Hematopoietic multipotent progenitor cell treated with erythropoietin and hydrocortisone succinate and interleukin-3 and kit ligand, for 17 days (in vitro differentiated cells): Measurements from ENCODE around the gene MYO1B.

Source experiments
- DNase-seq: peaks from one replicate; pipeline ENCODE4 v3.0.0-alpha.2; 2015; ENCODE audit warnings: low spot score

Gene MYO1B

DNA sequence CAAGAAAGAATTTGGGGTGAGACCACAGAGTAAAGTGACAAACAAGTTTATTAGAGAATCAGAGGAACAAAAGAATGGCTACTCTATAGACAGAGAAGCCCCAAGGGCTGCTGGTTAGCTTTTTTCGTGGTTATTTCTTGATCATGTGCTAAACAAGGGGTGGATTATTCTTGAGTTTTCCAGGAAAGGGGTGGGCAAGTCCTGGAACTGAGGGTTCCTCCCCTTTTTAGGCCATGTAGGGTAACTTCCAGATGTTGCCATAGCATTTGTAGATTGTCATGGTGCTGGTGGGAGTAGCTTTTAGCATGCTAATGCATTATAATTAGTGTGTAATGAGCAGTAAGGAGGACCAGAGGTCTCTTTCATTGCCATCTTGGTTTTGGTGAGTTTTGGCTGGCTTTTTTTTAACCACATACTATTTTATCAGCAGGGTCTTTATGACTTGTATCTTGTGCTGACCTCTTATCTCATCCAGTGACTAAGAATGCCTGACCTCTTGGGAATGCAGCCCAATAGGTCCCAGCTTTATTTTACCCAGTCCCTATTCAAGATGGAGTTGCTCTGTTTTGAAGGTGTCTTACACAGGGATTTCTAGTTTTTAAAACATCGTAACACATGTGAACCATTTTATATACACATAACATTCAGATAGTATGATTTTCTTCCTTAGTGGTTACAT lies 77.8 kb downstream of the MYO1B start:
- no peak for DNase-seq

GRCh38 chr2:191325651-191326365 lies 80.6 kb downstream of the MYO1B start:
- DNase-seq: no peak

DNA sequence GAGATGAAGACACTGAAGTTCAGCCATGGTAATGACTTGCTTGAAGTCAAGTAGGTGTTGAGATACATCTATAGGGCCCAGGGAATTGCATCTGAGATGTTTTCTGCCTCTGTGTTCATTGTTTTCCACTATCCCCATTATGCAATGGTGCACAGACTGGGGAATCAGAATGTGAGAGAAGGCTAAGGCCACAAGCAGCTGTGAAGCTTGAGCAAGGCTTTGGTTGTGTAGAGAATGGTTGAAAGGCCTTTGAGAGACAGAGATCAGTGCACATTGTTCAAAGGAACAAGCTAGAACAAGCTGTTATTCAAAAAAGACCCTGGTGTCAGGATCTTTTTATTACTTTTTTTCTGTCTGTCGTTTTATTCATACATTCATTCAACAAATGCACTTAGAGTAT lies 82.3 kb downstream of the MYO1B start:
- no peak for DNase-seq

GRCh38 chr2:191328150-191328809 lies 83.1 kb downstream of the MYO1B start:
- DNase-seq: no peak

GRCh38 chr2:191329841-191330240 lies 84.6 kb downstream of the MYO1B start:
- DNase-seq: no peak

DNA sequence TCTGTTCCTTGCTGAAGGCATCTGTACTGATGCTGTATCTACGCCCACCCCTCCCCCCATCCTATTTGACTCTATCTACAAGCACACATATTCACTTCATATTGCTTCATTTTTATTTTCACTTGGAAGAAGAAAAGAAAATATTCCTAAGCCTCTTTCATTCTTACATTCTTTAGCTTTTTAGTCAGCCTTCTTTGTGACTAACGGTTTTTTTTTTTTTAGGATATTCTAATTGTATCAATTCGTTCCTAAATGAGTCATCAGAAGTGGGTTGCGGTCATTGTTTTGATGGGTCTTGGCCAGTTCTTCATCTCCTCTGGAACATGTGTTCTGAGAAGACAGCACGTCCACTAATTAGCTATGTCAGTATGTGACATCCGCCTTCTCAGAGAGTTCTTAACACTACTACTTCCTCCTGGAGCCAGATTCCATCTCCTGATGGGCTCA lies 88.7 kb downstream of the MYO1B start:
- no peak for DNase-seq

GRCh38 chr2:191335875-191336464 lies 90.8 kb downstream of the MYO1B start:
- DNase-seq: no peak

GRCh38 chr2:191341436-191341835 lies 96.2 kb downstream of the MYO1B start:
- DNase-seq: no peak

- DNase-seq: no peak
These were observed 98.7 kb downstream of the MYO1B start for GRCh38 chr2:191343796-191344338.

DNA sequence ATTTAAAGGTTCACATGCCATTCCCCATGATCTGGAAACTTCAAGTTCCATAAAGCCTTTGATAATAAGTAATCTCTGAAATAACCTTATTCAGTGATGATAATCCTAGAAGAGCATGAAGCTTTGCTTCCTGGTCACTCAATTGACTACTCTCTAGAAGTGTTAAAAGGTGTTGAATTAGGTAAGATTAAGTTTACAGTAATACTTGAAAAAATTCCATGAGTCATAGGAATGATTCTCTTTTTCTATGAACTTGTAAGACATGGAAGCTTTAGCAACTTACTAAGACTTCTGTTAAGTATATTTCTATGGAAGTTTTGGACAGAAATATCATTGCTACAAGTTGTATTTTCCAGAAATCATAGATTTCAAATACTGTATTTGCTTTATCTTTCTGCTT lies 100.6 kb downstream of the MYO1B start:
- no peak for DNase-seq

- no peak for DNase-seq
These were observed 102.0 kb downstream of the MYO1B start for GRCh38 chr2:191347154-191347553.

DNA sequence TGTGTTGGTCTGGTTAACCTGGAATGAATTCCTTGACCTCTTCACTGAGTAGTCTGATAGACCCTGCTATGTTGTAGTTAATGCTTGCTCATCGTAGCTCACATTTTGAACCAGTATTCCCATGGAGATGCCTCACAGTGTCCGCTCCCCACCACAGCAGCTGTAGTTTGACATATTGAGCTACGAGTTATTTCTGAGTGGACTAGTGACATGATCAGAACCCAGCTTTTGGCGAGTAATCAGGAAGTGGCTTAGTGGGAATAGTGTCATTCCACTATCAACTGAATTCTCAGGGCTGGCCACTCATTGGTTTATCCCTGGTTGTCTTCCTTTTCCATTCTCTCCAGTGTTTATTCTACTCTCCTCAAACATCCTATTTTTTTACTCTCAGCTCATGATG lies 102.7 kb downstream of the MYO1B start:
- DNase-seq: no peak

DNA sequence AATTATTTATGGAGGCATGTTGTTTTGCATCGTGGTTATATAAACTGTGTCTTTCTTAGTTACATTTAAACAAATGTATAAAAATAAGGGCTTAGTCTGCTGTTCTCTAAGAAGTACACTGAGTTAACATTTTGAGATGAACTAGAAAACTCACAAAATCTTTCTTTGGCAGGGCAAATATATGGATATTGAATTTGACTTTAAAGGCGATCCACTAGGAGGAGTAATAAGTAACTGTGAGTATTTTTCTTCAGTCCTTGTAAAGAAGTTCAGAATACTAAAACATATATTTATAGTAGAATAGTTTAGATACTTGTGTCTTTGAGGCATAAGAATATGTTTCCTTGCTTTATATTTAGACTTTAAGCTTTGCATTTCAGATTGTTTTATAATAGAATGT lies 104.8 kb downstream of the MYO1B start:
- DNase-seq: no peak

GRCh38 chr2:191350826-191351225 lies 105.6 kb downstream of the MYO1B start:
- no peak for DNase-seq

DNA sequence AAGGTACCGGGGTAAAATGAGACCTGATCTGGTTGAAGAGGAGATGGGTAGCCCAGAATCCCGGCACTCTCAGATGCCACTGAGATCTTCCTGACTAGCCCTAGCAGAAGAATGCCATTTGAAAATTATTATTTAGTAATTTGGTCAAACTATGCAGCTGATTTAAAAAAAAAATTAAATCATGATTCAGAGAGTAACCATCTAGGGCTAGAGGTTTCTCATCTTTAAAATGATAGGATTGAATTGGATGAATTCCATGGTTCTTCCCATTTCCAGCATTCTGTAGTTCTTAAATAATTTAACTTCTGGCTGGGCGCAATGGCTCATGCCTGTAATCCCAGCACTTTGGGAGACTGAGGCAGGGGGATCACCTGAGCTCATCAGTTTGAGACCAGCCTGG lies 106.1 kb downstream of the MYO1B start:
- DNase-seq: no peak

DNA sequence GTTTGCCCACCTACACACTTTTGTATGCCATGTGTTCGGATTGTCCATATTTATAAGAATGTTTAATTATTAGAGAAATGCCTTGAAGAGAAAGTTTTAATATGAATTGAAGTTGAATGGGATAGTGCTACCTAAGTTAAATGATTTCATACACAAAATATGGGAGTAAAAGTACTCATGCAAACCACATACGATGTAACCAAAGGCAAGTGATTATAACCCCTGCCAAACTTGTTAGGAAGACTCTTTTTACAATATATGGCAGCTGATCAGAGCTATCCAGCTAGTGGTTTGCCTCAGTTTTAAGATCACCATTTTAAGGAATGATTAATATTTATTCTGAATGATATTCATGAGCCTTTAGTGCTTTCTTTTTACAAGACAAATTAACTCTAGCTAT lies 106.7 kb downstream of the MYO1B start:
- DNase-seq: no peak

- no peak for DNase-seq
These were observed 107.3 kb downstream of the MYO1B start for GRCh38 chr2:191352536-191352935.

DNA sequence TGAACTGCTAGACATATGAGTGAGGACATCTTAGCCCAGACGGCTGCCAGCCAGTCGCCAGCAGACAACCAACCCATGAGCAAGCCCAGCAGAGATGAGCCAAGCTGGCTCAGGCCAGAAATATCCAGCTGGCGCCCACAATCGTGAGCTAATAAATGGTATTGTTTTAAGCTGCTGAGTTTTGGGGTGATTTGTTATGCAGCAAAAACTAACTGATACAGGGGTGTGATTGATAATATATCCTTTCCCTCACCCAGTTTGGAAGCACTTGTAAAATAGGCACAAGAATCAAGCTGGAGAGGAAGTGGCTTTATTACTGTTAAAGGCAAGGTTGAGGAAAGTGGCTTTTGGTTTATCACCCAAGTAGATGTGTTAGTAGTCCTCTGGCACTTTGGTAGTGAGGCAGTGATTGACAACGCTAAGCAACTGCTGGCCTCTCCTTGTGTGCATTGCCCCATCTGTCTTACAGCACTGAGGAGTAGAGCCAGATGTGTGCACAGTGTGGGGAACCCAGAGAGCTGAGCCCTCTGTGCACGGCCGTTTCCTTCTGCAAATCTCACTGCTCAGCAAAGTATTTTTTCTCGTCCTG lies 110.1 kb downstream of the MYO1B start:
- no peak for DNase-seq

DNA sequence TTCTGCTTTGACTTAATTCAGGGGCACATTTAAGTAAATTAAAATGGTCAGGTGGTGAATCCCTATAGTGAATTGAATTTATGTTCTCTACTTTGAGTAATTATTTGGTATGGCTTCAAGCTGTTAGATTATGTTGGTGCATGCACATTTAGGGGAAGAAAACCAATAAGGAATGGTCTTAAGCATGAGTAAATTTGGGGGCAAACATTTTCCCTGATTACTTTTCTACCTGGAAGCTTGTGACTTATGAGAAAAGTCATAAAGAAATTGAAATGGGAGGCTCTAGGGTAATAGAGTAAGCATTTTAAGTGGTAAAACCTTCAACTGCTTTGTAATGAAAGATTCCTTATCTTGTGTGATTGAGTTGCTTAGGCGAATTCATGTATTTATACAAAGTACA lies 112.5 kb downstream of the MYO1B start:
- no peak for DNase-seq

GRCh38 chr2:191358325-191359025 lies 113.3 kb downstream of the MYO1B start:
- no peak for DNase-seq

DNA sequence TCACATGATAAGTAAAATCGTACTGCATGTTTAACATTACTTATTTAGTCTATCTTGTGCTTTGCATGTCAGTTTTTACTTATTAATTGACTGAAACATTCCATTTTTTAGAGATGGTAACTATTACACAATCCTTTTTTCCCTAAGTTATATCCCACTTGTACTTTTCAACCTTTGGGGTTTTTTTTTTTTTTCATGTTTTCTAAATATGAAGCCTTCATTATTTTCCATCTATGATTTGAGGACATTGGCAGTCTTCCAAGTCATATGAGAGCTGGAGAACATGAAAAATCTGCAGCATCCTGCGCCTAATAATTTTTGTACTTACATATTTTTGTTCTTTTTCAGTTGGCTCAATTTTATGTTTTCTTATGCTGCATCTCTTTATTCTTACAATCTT lies 113.9 kb downstream of the MYO1B start:
- no peak for DNase-seq

DNA sequence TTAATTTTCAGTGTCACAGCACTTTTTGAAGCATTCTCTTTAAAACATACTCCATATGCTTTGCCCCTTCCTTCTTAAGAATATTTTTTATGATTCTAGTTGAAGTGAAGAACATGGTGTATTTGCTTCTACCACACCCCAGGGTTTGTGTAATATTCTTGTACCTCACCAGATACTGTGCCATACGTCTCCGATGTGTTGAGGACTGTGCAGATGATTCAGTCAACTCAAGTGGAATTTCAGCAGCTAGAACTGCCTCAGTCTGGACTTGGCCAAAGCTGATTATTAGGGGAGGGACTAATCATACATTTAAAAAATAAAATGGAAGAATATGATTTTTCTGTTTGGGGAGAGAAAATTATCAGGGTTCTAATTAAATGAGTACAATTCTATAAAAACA lies 115.7 kb downstream of the MYO1B start:
- DNase-seq: no peak
